Lung (tissue), 12 donors: ENCODE results near the gene MSH3. TPM values are rescaled to one million over a fixed set of nuclear protein-coding genes. Genes with fewer than 3 reads are reported as not detected.
"Not testable (repeated sequence)": the region's sequence is repeated elsewhere in the genome, so short reads cannot be mapped to it uniquely, and the experiment has no call there.

Experiments used
- ATAC-seq: fragments of 200-7000 bp; cut with Tn5 transposase; one replicate; pipeline ENCODE4 v1.9.1; 2020; ENCODE audit warnings: moderate number of reproducible peaks; ENCODE audit not compliant: insufficient read depth, low FRiP score
- DNase-seq, 3 donors: peaks; one replicate each; pipeline ENCODE4 v3.0.0-alpha.2; 2013 to 2017
- H3K27ac ChIP-seq, 2 donors: one replicate each; pipeline ENCODE4 v1.5.1; 2013; ENCODE audit warnings: mild to moderate bottlenecking in 2 of 2, moderate library complexity in 2 of 2, control low read depth in 1 of 2, inconsistent platforms in 1 of 2, low read depth in 1 of 2, low read length in 1 of 2
- H3K27me3 ChIP-seq, 3 donors: one replicate each; pipeline ENCODE4 v1.5.1; 2013; ENCODE audit warnings: low read length in 2 of 3; ENCODE audit not compliant: control insufficient read depth in 3 of 3, insufficient read depth in 3 of 3
- H3K36me3 ChIP-seq, 4 donors: one replicate each; pipeline ENCODE4 v1.5.1; 2013; ENCODE audit warnings: low read length in 4 of 4, mild to moderate bottlenecking in 1 of 4, moderate library complexity in 1 of 4; ENCODE audit not compliant: control insufficient read depth in 4 of 4, insufficient read depth in 4 of 4
- H3K4me1 ChIP-seq, 5 donors: one replicate each; pipeline ENCODE4 v1.5.1; 2013; ENCODE audit warnings: low read length in 5 of 5, mild to moderate bottlenecking in 2 of 5, moderate library complexity in 1 of 5; ENCODE audit not compliant: control insufficient read depth in 5 of 5, insufficient read depth in 5 of 5
- H3K4me3 ChIP-seq: one replicate; pipeline ENCODE4 v1.5.1; 2013; ENCODE audit warnings: mild to moderate bottlenecking, control low read depth, moderate library complexity
- H3K9ac ChIP-seq, 2 donors: one replicate each; pipeline ENCODE4 v1.5.1; 2013; ENCODE audit warnings: low read length in 2 of 2, control low read depth in 1 of 2; ENCODE audit not compliant: insufficient read depth in 1 of 2
- H3K9me3 ChIP-seq, 4 donors: one replicate each; pipeline ENCODE4 v1.5.1; 2013; ENCODE audit warnings: low read length in 3 of 4, mild to moderate bottlenecking in 1 of 4, moderate library complexity in 1 of 4; ENCODE audit not compliant: control insufficient read depth in 4 of 4, insufficient read depth in 3 of 4
- CTCF ChIP-seq: IDR thresholded peaks from 2 replicates; pipeline ENCODE4 v1.5.1; 2012; ENCODE audit warnings: mild to moderate bottlenecking; ENCODE audit errors: control extremely low read depth, extremely low read depth
- WGBS, 2 donors: extraction: QIAGEN DNeasy Blood & Tissue Kit; methylation state at CpG; one replicate each; pipeline ENCODE4 v1.1.7; 2013; 5-methylcytosine and 5-hydroxymethylcytosine counted together
- polyA plus RNA-seq, 2 donors: library from polyadenylated mRNA; stranded (reverse); fragments of 200-250 nt; gene quantifications; one replicate each; pipeline ENCODE4 v1.2.1, GENCODE V29; 2013
- total RNA-seq, 2 donors: library from RNA; depleted of rRNA in 1 of 2; stranded (reverse); fragments of >200 nt in 1 of 2; gene quantifications; one replicate each; pipeline ENCODE4 v1.2.1, GENCODE V29; 2014 to 2021
- donor health status: control.
- donor health status: control.
- donor health status: Bipolar disorder and iron deficiency.
- donor health status: healthy.
- donor health status: DM: yes; HTN: yes; CAD: no.

The MSH3 gene
- total and polyA plus RNA-seq, 4 donors = 2.8 to 29.0 (median 9.6) TPM

GRCh38 chr5:80884929-80885328 is 230.5 kb downstream of the MSH3 start:
- Histone ChIP-seq H3K9ac (no peak overlapping the region), H3K9me3 (no peaks in the 10 kb centered on the region), H3K4me3 (no peak overlapping the region), H3K27me3 (no peaks in the 10 kb centered on the region), H3K36me3 (peaks cover 0 to 5% (median 0%) of the 10 kb centered on the region in 4 donors), H3K4me1 (peaks cover 0 to 4% (median 0%) of the 10 kb centered on the region in 5 donors), H3K27ac (no peak overlapping the region)
- 94 to 100% methylated on average over 1 of the region's 1 CpG for WGBS, 2 donors
- no peak for TF ChIP-seq CTCF
- ATAC-seq (no peak), DNase-seq (no peak)

DNA sequence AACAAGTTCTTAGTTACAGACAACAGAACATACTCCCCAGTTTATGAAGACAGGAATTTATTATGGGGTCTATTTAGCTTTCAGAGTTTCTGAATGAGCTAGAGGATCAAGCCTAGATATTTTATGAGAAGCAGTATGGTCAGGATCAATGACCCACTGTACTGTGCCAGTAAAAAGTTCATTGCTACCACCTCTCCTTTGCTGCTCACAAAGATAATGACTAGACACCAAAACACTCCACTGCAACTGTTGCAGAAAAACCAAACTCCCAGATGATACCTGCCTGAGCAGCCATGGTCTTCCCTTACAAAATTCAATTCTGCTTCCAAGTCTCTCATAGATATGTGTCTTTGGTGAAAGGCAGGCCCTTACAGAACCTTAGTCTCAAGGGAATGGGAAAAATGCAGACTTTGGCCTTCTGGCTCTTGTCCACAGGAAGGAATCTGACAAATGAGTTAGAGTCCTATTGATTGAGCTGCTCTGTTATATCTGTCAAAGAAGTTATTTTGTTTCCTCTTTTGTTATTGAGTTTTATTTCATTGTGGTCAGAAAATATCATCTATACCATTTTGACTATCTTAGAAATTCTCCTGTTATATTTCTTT is 231.0 kb downstream of the MSH3 start:
- Histone ChIP-seq H3K9ac (no peak overlapping the region), H3K4me1 (peaks cover 0 to 4% (median 0%) of the 10 kb centered on the region in 5 donors), H3K9me3 (no peaks in the 10 kb centered on the region), H3K36me3 (peaks cover 0 to 5% (median 0%) of the 10 kb centered on the region in 4 donors), H3K27ac (no peak overlapping the region), H3K4me3 (no peak overlapping the region), H3K27me3 (no peaks in the 10 kb centered on the region)
- no peak for TF ChIP-seq CTCF
- ATAC-seq (no peak), DNase-seq (no peak)

GRCh38 chr5:80894083-80894482 is 239.6 kb downstream of the MSH3 start:
- no peak overlapping the region for H3K4me3 ChIP-seq
- no peaks in the 10 kb centered on the region for H3K27me3 ChIP-seq
- WGBS, 2 donors = 89 to 93% methylated on average over 3 of the region's 3 CpGs
- peaks cover 0 to 4% (median 0%) of the 10 kb centered on the region in 4 donors for H3K36me3 ChIP-seq
- ATAC-seq = no peak
- H3K27ac ChIP-seq = no peak overlapping the region
- TF ChIP-seq CTCF = no peak
- H3K4me1 ChIP-seq = no peaks in the 10 kb centered on the region
- peaks cover 0 to 2% (median 0%) of the 10 kb centered on the region in 4 donors for H3K9me3 ChIP-seq
- no peak for DNase-seq
- no peak overlapping the region for H3K9ac ChIP-seq

GRCh38 chr5:80895523-80895922 is 241.1 kb downstream of the MSH3 start:
- no peak overlapping the region for H3K4me3 ChIP-seq
- H3K27ac ChIP-seq = no peak overlapping the region
- DNase-seq (no peak), ATAC-seq (no peak)
- no peak for TF ChIP-seq CTCF
- H3K9me3 ChIP-seq = peaks cover 0 to 2% (median 0%) of the 10 kb centered on the region in 4 donors
- WGBS, 2 donors = 94 to 98% methylated on average over 2 of the region's 2 CpGs
- H3K27me3 ChIP-seq = no peaks in the 10 kb centered on the region
- peaks cover 0 to 4% (median 0%) of the 10 kb centered on the region in 4 donors for H3K36me3 ChIP-seq
- H3K9ac ChIP-seq = no peak overlapping the region
- H3K4me1 ChIP-seq = no peaks in the 10 kb centered on the region

GRCh38 chr5:80902624-80903023 is 248.2 kb downstream of the MSH3 start:
- 92 to 96% methylated on average over 3 of the region's 3 CpGs for WGBS, 2 donors
- ATAC-seq, H3K27me3 ChIP-seq, H3K27ac ChIP-seq, H3K4me1 ChIP-seq, DNase-seq, H3K9me3 ChIP-seq, H3K4me3 ChIP-seq, H3K9ac ChIP-seq, H3K36me3 ChIP-seq: not testable (repeated sequence)
